GM13977 (cell line): Measurements from ENCODE around the gene KIF3B.

Experiments used
- DNase-seq: peaks from one replicate; pipeline ENCODE4 v3.0.0; 2012; ENCODE audit warnings: low spot score
- in situ Hi-C: fragments of 300-500 bp; cut with MboI; formaldehyde crosslinking; loops from one replicate; pipeline ENCODE4 v1.12.0; 2022; ENCODE audit warnings: low sequenced_read_pairs, low pct_unique_long_range_greater_than_20kb, mixed read lengths, inconsistent platforms; ENCODE audit not compliant: unreplicated experiment
- TF ChIP-seq, protein P1 (sequence below): IDR thresholded peaks from 2 replicates; pipeline ENCODE4 v1.5.1; 2012; ENCODE audit warnings: mild to moderate bottlenecking, control low read depth; ENCODE audit not compliant: insufficient read depth; ENCODE audit errors: extremely low read depth, missing control alignments

The KIF3B gene

DNA sequence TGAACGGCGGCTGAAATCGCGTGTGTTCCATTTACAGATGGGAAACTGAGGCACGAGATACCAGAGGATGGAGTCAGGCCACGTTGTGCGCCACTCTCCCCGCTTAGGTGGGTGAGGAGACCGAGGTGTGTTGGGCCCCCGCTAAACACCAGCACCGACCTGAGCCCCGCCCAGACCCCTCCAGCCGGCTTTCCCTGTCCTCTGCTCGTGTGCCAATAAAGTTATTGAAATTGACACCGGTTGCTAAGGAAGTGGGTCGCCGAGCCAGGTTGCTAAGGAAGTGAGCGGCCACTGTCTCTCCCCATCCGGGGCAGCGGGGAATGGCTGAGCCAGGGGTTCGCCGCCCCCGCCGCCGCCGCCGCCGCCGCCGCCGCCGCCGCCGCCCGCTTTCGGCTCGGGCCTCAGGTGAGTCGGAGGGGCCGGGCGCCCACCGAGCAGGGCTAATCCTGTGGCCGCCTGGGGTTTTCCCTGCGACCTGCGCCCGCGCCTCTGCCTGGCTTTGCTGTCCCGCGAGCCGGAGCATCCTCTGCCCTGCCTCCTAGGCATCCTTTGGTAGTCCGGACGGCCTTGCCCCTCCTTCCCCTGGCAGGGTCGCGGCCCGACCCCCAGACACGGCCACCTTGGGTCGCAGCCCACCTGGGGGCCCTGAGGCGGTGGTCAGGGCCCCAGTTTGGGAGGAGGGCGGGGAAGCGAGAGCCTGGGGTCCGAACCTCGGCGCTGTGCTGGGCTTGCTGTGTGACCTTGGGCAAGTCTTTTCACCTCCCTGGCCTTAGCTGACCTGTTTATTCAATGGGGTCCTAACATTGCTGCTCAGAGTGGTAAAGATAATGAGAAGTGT is at the start of gene KIF3B:
TSS of gene KIF3B (plus strand) at position 291 of the 838 bp plus-strand sequence. CDS start 32,127 bp downstream, outside the sequence.
- DNase-seq: peak; percentile 95
- in situ Hi-C loops: no loop called here
- TF ChIP-seq, protein P1, sequence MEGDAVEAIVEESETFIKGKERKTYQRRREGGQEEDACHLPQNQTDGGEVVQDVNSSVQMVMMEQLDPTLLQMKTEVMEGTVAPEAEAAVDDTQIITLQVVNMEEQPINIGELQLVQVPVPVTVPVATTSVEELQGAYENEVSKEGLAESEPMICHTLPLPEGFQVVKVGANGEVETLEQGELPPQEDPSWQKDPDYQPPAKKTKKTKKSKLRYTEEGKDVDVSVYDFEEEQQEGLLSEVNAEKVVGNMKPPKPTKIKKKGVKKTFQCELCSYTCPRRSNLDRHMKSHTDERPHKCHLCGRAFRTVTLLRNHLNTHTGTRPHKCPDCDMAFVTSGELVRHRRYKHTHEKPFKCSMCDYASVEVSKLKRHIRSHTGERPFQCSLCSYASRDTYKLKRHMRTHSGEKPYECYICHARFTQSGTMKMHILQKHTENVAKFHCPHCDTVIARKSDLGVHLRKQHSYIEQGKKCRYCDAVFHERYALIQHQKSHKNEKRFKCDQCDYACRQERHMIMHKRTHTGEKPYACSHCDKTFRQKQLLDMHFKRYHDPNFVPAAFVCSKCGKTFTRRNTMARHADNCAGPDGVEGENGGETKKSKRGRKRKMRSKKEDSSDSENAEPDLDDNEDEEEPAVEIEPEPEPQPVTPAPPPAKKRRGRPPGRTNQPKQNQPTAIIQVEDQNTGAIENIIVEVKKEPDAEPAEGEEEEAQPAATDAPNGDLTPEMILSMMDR: no peak

DNA sequence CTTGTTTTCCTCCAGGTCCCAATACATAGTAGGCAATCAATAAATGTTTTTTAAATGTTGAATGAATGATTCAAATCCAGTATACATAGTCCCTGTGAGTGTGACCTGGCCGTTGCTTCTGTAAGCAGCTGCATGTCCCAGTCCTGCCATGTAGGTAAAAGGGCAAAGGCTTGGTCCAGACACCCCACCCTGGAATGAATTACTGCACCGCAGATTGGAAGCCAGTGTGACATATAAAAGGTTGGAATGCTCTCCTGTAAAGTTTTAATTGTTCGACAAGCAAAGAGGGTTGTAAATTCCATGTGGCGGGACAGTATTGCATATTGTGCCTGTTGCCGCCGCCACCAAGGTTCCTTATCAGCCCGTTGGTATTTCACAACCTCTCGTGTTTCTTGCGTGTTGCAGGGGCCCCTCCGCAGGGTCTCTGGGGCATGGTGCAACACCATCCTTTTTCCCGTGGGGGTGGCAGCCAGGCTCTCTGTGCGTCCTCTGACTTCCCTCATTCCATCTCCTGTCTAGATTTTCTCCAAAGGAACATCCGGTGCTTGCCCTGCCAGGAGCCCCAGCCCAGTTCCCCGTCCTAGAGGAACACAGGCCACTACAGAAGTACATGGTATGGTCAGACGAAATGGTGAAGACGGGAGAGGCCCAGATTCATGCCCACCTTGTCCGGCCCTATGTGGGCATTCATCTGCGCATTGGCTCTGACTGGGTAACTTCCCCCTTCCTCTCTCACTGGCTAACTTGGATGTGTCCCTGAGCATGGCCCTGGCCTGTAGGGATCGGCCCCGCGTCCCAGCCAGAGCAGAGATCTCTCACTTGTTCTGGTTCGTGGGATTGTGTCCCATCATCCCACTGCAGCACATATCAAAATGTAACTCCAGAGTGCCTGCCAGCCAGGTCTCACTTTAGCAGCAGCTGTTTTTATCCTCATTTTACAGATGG is 49.4 kb upstream of the KIF3B start:
- TF ChIP-seq, protein P1: no peak
- in situ Hi-C loops: no loop called here
- DNase-seq: no peak

DNA sequence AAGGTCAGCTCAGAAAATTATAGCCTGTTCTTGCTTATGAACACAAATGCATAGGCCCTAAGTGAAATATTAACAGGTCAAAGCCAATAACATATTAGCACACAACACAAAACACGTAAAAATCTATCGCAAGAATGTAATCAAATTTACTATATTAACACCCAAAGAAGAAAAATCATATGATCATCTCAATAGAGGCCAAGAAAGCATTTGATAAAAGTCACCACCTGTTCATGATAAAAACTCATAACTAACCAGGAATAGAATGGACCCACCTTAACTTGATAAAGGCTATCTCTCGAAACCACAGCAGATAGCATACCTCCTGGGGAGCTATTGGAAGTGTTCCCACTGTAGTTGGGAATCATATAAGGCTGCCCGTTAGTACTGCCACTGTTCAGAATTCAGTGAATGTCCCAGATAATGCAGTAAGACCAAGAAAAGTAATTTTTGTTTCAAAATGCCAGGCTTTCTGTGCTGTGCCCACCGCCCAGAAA is 48.2 kb upstream of the KIF3B start:
- TF ChIP-seq, protein P1: no peak
- in situ Hi-C loops: no loop called here
- no peak for DNase-seq

DNA sequence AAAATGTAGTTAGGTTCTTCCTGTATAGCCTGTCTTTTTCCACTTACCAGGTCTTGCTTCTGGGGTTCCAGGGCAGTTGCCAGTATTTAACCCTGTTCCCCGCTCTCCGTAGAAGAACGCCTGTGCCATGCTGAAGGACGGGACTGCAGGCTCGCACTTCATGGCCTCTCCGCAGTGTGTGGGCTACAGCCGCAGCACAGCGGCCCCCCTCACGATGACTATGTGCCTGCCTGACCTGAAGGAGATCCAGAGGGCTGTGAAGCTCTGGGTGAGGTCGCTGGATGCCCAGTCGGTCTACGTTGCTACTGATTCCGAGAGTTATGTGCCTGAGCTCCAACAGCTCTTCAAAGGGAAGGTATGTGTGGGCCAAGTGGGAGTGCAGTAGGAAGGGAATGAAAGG is 46.7 kb upstream of the KIF3B start:
- in situ Hi-C loops: no loop called here
- DNase-seq: no peak
- TF ChIP-seq, protein P1: no peak

DNA sequence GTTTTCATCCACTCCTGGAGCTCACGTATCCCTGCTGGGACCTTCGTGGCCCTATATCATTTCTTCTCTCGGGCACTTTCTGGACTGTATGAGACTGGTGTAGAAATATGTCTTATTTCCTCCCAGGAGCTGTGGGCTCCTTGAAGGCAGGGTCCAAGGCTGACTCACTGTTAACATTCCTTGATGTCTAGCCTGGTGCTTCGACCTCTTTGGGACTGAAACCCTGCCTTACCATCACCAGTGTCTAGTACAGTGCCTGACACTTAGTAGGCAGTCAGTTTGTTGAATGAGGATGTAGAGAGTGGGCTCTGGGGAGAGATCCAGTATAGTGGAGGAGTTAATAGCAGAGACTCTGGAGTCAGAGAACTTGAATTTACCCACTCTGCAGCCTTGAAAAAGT is 46.2 kb upstream of the KIF3B start:
- TF ChIP-seq, protein P1: no peak
- no peak for DNase-seq
- in situ Hi-C loops: no loop called here

DNA sequence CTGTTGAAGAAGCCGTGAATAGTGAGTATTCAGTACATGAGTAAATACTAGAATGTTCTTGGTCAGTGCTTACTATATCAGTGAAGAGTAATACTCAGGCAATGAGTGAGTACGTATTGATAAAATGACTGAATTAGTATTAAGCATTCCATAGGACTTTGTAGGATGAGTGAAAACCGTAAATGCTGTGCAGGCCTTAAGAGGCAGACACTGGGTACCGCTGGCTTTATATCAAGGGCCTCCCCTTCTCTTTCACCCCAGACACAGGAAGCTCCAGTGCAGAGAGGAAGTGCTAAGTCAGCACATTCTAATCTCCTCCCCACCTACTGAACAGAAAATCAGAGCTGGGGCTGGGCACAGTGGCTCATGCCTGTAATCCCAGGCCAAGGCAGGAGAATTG is 45.6 kb upstream of the KIF3B start:
- TF ChIP-seq, protein P1: no peak
- in situ Hi-C loops: no loop called here
- peak; percentile 48 for DNase-seq
